Measurements from ENCODE around the gene ACOXL.

Gene ACOXL

DNA sequence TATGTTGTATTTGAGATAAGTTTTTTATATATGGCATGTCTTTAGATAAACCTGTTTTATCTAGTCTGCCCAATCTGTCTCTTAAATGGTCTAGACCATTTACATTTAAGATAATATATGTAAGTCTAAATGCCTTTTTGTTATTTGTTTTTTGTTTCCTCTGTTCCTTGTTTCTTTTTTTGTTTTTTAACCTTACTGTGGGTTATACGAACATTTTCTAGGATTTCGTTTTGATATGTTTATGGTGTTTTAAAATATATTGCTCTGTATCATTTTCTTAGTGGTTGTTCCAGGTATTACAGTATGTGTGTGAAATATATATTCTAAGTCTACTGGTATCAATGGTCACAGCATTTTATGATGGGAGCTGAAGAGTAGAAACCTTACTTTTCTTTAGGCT, 401.7 kb downstream of the ACOXL start:
- TF ChIP-seq, protein P1, sequence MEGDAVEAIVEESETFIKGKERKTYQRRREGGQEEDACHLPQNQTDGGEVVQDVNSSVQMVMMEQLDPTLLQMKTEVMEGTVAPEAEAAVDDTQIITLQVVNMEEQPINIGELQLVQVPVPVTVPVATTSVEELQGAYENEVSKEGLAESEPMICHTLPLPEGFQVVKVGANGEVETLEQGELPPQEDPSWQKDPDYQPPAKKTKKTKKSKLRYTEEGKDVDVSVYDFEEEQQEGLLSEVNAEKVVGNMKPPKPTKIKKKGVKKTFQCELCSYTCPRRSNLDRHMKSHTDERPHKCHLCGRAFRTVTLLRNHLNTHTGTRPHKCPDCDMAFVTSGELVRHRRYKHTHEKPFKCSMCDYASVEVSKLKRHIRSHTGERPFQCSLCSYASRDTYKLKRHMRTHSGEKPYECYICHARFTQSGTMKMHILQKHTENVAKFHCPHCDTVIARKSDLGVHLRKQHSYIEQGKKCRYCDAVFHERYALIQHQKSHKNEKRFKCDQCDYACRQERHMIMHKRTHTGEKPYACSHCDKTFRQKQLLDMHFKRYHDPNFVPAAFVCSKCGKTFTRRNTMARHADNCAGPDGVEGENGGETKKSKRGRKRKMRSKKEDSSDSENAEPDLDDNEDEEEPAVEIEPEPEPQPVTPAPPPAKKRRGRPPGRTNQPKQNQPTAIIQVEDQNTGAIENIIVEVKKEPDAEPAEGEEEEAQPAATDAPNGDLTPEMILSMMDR (conservative IDR thresholded peaks at IDR 0.05), result no peak; the same call in 1 of the 2 replicates
- H3K27ac ChIP-seq, result no peak overlapping the region

DNA sequence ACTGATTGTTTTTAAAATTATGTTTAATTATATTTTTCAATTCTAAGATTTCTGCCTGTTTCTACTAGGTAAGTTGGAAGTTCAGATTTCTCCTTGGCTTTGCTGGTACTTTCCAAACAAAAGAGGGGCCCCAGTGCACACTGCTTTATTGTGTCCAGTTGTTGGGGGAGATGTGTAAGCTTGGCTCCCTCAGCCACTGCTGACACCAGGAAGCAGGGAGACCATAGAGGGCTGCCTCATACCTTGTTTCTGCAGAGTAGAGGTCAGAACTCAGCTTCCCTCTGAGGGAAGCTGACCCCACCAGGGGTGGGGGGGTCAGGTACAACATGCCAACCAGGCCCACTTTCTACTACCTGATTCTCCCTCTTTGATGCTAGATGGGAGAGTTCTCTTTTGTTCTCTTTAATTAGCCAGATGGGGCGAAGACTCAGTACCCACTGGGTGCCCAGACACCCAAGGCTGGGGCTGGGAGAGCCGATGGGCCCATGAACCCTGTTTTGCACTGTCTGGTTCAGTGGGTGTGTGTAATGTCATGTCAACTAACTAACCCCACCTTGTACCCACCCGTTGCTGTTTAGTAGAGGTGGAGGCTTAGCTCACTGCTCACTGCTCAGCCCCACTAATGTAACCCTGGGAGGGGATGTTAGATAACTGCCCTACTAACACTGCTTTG, 403.0 kb downstream of the ACOXL start:
- TF ChIP-seq, protein P1 (conservative IDR thresholded peaks at IDR 0.05), result no peak

DNA sequence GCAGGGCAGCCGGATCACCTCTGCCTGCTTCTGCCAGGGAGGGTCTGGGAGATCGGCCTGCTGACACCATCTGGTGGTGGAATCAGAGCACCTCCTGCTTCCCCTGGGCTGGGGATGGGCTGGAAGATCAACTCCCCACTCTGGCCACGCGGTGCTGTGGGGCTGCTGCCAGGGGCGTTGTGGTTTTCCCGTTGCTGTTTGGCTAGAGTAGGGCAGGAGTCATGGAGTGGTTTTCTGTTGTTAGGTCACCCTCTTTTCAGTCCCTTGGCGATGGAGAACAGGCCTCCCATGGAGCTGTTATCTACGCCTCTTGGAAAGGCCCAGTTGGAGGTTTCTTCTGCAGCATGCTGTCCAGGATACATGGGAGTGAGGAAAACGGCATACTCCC, 403.5 kb downstream of the ACOXL start:
- TF ChIP-seq, protein P1 (conservative IDR thresholded peaks at IDR 0.05), result no peak

More for the DNA sequence above, 403.0 kb downstream of the ACOXL start:
- H3K27ac ChIP-seq, result no peak overlapping the region

DNA sequence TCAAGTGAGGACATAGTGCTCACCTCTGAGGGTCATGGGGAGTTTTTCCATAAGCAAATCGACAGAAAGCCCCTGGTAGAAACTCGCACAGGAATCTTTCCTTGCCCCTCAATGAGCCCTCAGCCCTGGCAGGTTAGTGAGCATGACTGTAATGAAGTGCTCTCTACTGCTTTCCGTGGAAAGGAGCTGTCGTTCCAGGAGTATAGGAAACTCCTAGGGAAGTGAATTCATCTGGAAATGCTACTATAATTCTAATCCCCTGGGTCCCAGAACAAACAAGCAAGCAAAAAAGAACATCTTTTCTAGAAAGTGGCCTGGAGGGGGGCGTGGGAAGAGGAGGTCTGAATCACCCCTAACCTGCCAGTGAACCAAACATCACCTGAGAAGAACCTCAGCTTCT, 406.5 kb downstream of the ACOXL start:
- H3K27ac ChIP-seq, result peak overlapping the region; percentile 83
- TF ChIP-seq, protein P1 (conservative IDR thresholded peaks at IDR 0.05), result no peak

More for the DNA sequence above, 403.5 kb downstream of the ACOXL start:
- H3K27ac ChIP-seq, result no peak overlapping the region

DNA sequence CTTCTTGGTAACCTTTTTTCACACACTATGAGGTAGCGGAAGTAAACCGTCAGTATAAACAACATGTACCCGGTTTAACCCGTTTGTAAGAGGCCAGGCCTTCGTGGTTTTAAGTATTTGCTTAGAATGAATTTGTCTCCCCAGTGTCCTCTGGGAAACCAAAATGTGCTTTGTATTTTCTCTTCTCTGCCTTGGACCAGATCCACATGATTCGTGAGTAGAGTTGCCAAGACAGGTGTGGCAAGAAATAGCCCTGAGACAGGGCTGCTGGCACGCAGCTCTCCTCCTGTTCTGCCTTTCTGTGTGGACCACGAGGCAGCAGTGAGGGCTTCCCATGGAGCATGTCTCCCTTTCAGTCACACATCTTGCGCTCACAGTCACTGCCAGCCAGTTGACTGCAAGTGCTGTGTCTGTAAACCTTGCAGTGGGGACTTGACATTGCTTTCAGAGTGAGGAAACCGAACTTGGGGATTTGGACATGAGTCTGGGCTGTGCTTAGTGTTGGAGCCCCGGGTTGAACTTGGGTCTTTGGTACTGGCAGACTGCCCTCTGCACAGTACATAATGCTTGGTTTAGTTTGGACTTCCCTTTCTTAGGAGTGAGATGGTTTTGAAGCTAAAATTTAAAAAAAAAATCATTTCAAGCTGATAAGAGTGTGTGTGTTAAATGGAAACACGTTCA, 407.4 kb downstream of the ACOXL start:
- H3K27ac ChIP-seq, result peak overlapping the region; percentile 83
- TF ChIP-seq, protein P1 (conservative IDR thresholded peaks at IDR 0.05), result no peak

DNA sequence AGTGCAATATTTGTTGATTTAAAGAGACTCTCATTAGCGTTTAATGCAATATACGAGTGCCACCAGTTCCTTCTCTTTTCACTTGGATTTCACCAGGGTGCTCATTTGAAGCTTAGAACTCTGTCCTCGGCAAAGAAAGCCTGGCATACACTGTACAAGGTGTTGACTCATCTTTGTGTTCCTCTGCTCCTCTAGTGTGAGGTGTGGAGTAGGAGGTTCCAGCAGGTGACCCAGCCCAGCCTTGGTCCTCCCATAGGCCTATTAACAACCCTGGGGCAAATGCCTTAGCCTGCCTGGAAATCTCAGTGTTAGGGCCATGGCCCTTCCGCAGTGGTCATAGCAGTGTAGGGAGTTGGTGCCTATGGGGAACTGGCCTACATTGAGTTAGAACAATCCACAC, 408.4 kb downstream of the ACOXL start:
- H3K27ac ChIP-seq, result peak overlapping the region; percentile 83
- TF ChIP-seq, protein P1 (conservative IDR thresholded peaks at IDR 0.05), result no peak

DNA sequence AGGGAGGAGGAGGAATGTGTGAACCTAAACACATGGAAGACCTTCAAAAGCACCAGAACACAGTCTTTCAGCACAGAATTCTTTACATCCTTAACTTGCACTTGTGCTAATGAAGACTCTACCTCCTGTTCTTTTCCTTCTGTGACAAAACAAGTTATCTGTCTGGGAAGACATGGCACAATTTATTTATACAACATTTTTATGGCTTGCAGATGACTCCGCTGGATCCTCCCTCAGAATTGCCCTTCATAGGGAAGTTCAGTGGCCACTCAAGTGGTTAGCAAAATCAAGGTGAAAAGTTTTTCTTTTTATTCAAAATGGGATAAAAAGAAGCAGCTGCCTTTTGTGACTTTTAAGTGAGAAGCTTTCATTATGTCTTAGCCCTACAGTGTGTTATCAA, 409.7 kb downstream of the ACOXL start:
- H3K27ac ChIP-seq, result no peak overlapping the region
- TF ChIP-seq, protein P1 (conservative IDR thresholded peaks at IDR 0.05), result no peak

Measured in VCaP (cell line).